Neural cell (in vitro differentiated cells): ENCODE data around the gene ABHD12. TPM values are rescaled to one million over a fixed set of nuclear protein-coding genes. Genes with fewer than 3 reads are reported as not detected.

Experiments used
- H2AFZ ChIP-seq: fragments of 200-600, 300-800 bp; sonication (generic), shearing (Covaris generic); 2 replicates; pipeline ENCODE4 v1.6.0; 2014; ENCODE audit warnings: low read depth, mild to moderate bottlenecking, antibody characterized with exemption, low read length, moderate library complexity
- H3F3A ChIP-seq: fragments of 200-600 bp; shearing (Covaris generic); 2 replicates; pipeline ENCODE4 v1.6.1; 2016; ENCODE audit warnings: mild to moderate bottlenecking, moderate library complexity, mixed read lengths, antibody characterized with exemption, low read length; ENCODE audit not compliant: insufficient read depth, poor library complexity, severe bottlenecking
- H3K27ac ChIP-seq: fragments of 200-600, 300-800 bp; sonication (generic), shearing (Covaris generic); 2 replicates; pipeline ENCODE4 v1.5.1; 2014; ENCODE audit warnings: mild to moderate bottlenecking, low read length, moderate library complexity
- H3K27me3 ChIP-seq: fragments of 300-800, 200-600 bp; sonication (generic), shearing (Covaris generic); 2 replicates; pipeline ENCODE4 v1.6.0; 2014; ENCODE audit warnings: mild to moderate bottlenecking, low read depth, low read length, moderate library complexity; ENCODE audit not compliant: insufficient read depth
- H3K36me3 ChIP-seq: fragments of 300-800, 200-600 bp; sonication (generic), shearing (Covaris generic); 2 replicates; pipeline ENCODE4 v1.5.1; 2014; ENCODE audit warnings: mild to moderate bottlenecking, antibody characterized with exemption, low read length, moderate library complexity; ENCODE audit not compliant: insufficient read depth
- H3K4me2 ChIP-seq: fragments of 300-800, 200-600 bp; sonication (generic), shearing (Covaris generic); 2 replicates; pipeline ENCODE4 v1.6.0; 2014; ENCODE audit warnings: mild to moderate bottlenecking, low read length
- H3K4me3 ChIP-seq: fragments of 300-800, 200-600 bp; sonication (generic), shearing (Covaris generic); 2 replicates; pipeline ENCODE4 v1.5.1; 2014; ENCODE audit warnings: mild to moderate bottlenecking, low read length, moderate library complexity
- H3K79me2 ChIP-seq: fragments of 200-600 bp; shearing (Covaris generic); replicated peaks from 2 replicates; pipeline ENCODE4 v1.6.0; 2014; ENCODE audit warnings: mild to moderate bottlenecking, low read length, moderate library complexity; ENCODE audit not compliant: insufficient read depth
- H3K9ac ChIP-seq: fragments of 300-800, 200-600 bp; sonication (generic), shearing (Covaris generic); 2 replicates; pipeline ENCODE4 v1.6.1; 2016; ENCODE audit warnings: mild to moderate bottlenecking, low read length, mixed read lengths
- H3K9me2 ChIP-seq: fragments of 200-600 bp; shearing (Covaris generic); 2 replicates; pipeline ENCODE4 v1.6.1; 2016; ENCODE audit warnings: mild to moderate bottlenecking, low read length, mixed read lengths; ENCODE audit not compliant: insufficient read depth
- H3K9me3 ChIP-seq: fragments of 200-600, 300-800 bp; sonication (generic), shearing (Covaris generic); 2 replicates; pipeline ENCODE4 v1.6.1; 2016; ENCODE audit warnings: mild to moderate bottlenecking, mixed run types, low read length, moderate library complexity, mixed read lengths
- H4K20me1 ChIP-seq: fragments of 200-600 bp; shearing (Covaris generic); 2 replicates; pipeline ENCODE4 v1.6.1; 2016; ENCODE audit warnings: mild to moderate bottlenecking, mixed run types; ENCODE audit not compliant: insufficient read depth
- EP300 ChIP-seq: fragments of 450-650 bp; conservative IDR thresholded peaks from 2 replicates; pipeline ENCODE4 v1.6.1; 2014; ENCODE audit warnings: antibody characterized with exemption, mild to moderate bottlenecking, moderate library complexity; ENCODE audit not compliant: poor library complexity, severe bottlenecking
- EZH2 ChIP-seq: fragments of 200-600, 300-800 bp; shearing (Covaris generic), sonication (generic); IDR thresholded peaks from 2 replicates; pipeline ENCODE4 v1.6.1; 2014; ENCODE audit warnings: antibody characterized with exemption, low read length, borderline replicate concordance, mild to moderate bottlenecking; ENCODE audit not compliant: insufficient read depth, poor library complexity, severe bottlenecking
- MXI1 ChIP-seq: fragments of 450-650 bp; conservative IDR thresholded peaks from 2 replicates; pipeline ENCODE4 v1.6.1; 2014; ENCODE audit warnings: antibody characterized with exemption, mild to moderate bottlenecking; ENCODE audit not compliant: poor library complexity, severe bottlenecking
- POLR2AphosphoS5 ChIP-seq: IDR thresholded peaks from 2 replicates; pipeline ENCODE4 v1.6.1; 2012
- RAD21 ChIP-seq: fragments of 450-650 bp; conservative IDR thresholded peaks from 2 replicates; pipeline ENCODE4 v1.6.1; 2014; ENCODE audit warnings: antibody characterized with exemption, mild to moderate bottlenecking, moderate library complexity
- REST ChIP-seq: IDR thresholded peaks from 2 replicates; pipeline ENCODE4 v1.6.1; 2012; ENCODE audit warnings: borderline replicate concordance
- SMC3 ChIP-seq: fragments of 450-650 bp; conservative IDR thresholded peaks from 2 replicates; pipeline ENCODE4 v1.6.1; 2014; ENCODE audit warnings: antibody characterized with exemption, mild to moderate bottlenecking, moderate library complexity; ENCODE audit not compliant: poor library complexity
- TAF1 ChIP-seq: IDR thresholded peaks from 2 replicates; pipeline ENCODE4 v1.6.1; 2012; ENCODE audit warnings: low read depth
- polyA plus RNA-seq: library from polyadenylated mRNA; depleted of rRNA; stranded (reverse); fragments of >200 nt; gene quantifications from 2 replicates; pipeline ENCODE4 v1.2.3, GENCODE V29; 2014
- TF ChIP-seq, protein P1 (sequence below): fragments of 450-650 bp; IDR thresholded peaks from 2 replicates; pipeline ENCODE4 v1.5.1; 2014; ENCODE audit warnings: antibody characterized with exemption, mild to moderate bottlenecking, moderate library complexity; ENCODE audit not compliant: poor library complexity, severe bottlenecking

Gene ABHD12
- polyA plus RNA-seq, 1 donor from 2014 or later: 32.3 TPM

GRCh38 chr20:25257130-25257529 lies 133.5 kb downstream of the ABHD12 start:
- no peak overlapping the region for H3K9ac ChIP-seq
- no peak overlapping the region for H3K4me3 ChIP-seq
- peaks cover 48% of the 10 kb centered on the region for H3K79me2 ChIP-seq
- no peaks in the 10 kb centered on the region for H3K9me2 ChIP-seq
- H3K27ac ChIP-seq: no peak overlapping the region
- TF ChIP-seq RAD21 (no peak), REST (no peak), SMC3 (no peak)
- TF ChIP-seq, protein P1, sequence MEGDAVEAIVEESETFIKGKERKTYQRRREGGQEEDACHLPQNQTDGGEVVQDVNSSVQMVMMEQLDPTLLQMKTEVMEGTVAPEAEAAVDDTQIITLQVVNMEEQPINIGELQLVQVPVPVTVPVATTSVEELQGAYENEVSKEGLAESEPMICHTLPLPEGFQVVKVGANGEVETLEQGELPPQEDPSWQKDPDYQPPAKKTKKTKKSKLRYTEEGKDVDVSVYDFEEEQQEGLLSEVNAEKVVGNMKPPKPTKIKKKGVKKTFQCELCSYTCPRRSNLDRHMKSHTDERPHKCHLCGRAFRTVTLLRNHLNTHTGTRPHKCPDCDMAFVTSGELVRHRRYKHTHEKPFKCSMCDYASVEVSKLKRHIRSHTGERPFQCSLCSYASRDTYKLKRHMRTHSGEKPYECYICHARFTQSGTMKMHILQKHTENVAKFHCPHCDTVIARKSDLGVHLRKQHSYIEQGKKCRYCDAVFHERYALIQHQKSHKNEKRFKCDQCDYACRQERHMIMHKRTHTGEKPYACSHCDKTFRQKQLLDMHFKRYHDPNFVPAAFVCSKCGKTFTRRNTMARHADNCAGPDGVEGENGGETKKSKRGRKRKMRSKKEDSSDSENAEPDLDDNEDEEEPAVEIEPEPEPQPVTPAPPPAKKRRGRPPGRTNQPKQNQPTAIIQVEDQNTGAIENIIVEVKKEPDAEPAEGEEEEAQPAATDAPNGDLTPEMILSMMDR: no peak
- H2AFZ ChIP-seq: no peak overlapping the region
- no peaks in the 10 kb centered on the region for H4K20me1 ChIP-seq
- H3K4me2 ChIP-seq: no peak overlapping the region
- peaks cover 7% of the 10 kb centered on the region for H3K36me3 ChIP-seq
- H3K9me3 ChIP-seq: no peaks in the 10 kb centered on the region
- H3K27me3 ChIP-seq: no peaks in the 10 kb centered on the region
- H3F3A ChIP-seq: no peaks in the 10 kb centered on the region

GRCh38 chr20:25256226-25256859 lies 134.3 kb downstream of the ABHD12 start:
- no peak for TF ChIP-seq TAF1
- TF ChIP-seq SMC3: no peak
- TF ChIP-seq EZH2: no peak
- no peak for TF ChIP-seq REST
- no peak for TF ChIP-seq RAD21
- TF ChIP-seq, protein P1: no peak
- TF ChIP-seq EP300: no peak
- no peak for TF ChIP-seq POLR2AphosphoS5
- TF ChIP-seq MXI1: no peak
- H3K4me3 ChIP-seq: no peak overlapping the region
- no peaks in the 10 kb centered on the region for H3F3A ChIP-seq
- peaks cover 56% of the 10 kb centered on the region for H3K79me2 ChIP-seq
- H3K9me2 ChIP-seq: no peaks in the 10 kb centered on the region
- no peak overlapping the region for H3K27ac ChIP-seq
- H3K4me2 ChIP-seq: no peak overlapping the region
- H3K27me3 ChIP-seq: no peaks in the 10 kb centered on the region
- H4K20me1 ChIP-seq: no peaks in the 10 kb centered on the region
- no peaks in the 10 kb centered on the region for H3K9me3 ChIP-seq
- peaks cover 7% of the 10 kb centered on the region for H3K36me3 ChIP-seq
- no peak overlapping the region for H3K9ac ChIP-seq
- no peak overlapping the region for H2AFZ ChIP-seq
